Colonic mucosa (tissue), 4 donors: Measurements from ENCODE around the gene HOXB4. TPM values are rescaled to one million over a fixed set of nuclear protein-coding genes. Genes with fewer than 3 reads are reported as not detected.

Experiments
- DNase-seq: peaks from one replicate; pipeline ENCODE4 v3.0.0-alpha.2; 2020
- H3K27ac ChIP-seq: fragments of 200-600 bp; one replicate; pipeline ENCODE4 v1.8.0; 2021
- H3K27me3 ChIP-seq: fragments of 200-600 bp; one replicate; pipeline ENCODE4 v1.8.0; 2021
- H3K36me3 ChIP-seq: fragments of 200-600 bp; one replicate; pipeline ENCODE4 v1.8.0; 2021
- H3K4me1 ChIP-seq: fragments of 200-600 bp; one replicate; pipeline ENCODE4 v1.8.0; 2021; ENCODE audit warnings: mild to moderate bottlenecking
- H3K4me3 ChIP-seq: fragments of 200-600 bp; one replicate; pipeline ENCODE4 v1.8.0; 2021
- H3K9ac ChIP-seq, 2 donors: one replicate each; pipeline ENCODE4 v1.7.0; 2013; ENCODE audit warnings: control low read depth in 2 of 2, low read depth in 2 of 2, low read length in 2 of 2
- H3K9me3 ChIP-seq: fragments of 200-600 bp; one replicate; pipeline ENCODE4 v1.8.0; 2021
- intact Hi-C: fragments of 100-400 bp; cut with DNase I; formaldehyde crosslinking; loops from one replicate; pipeline ENCODE4 v1.14.1; 2022
- total RNA-seq, 2 donors: library from RNA; stranded (reverse); fragmentation: NEBNext Ultra II Directional in 1 of 2; extraction: Animal tissue kit (Norgen Biotek cat#: 25700) in 1 of 2; gene quantifications; one replicate each; pipeline ENCODE4 v1.2.1, GENCODE V29; 2021
- TF ChIP-seq, protein P1 (sequence below): fragments of 200-600 bp; IDR thresholded peaks from one replicate; pipeline ENCODE4 v1.8.0; 2022; ENCODE audit warnings: antibody characterized with exemption, mild to moderate bottlenecking
- donor health status: healthy.
- donor health status: DM: no; HTN: no; CAD: no.
- donor health status: DM: no; HTN: no; CAD: no.

The HOXB4 gene
- total RNA-seq, 2 donors from 2014 or later = 2.5 to 4.7 TPM

DNA sequence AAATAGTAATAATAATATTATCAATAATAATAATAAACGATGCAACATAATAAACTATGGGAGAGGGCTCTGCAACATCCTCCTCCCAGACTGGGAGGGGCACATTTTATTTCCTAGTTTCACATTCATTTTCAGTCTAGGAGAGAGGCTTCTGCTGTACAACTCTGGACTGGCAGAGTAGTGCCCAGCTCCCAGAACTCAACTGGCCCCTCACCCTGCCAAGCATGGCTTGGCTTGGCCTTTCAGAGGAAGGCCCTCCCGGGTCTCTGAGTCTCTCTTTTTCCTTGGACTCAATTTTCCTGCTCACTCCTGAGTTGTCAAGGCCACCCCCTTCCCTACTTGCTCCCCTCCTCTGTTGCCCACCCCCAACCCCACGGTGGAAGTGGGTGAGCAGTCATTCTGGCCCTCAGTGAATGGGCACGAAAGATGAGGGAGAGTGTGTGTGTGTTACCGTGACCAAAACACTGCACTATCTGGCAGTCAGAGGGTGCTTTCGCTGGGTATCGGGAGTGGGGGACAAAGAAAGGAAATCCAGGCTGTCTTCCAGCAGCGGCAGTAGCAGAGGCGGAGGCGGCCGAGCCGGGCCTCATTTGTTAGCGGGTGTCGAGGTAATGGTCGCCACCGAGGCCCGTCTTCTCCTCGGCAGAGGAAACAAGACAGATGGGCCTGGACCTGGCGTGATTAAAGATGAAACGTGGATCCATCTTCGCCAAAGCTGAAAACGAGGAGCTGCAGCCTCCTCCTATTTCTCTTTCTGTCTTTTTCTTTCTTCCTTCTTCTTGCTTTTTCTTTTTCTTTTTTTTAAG lies 2.3 kb downstream of the HOXB4 start:
- Histone ChIP-seq H3K9ac (peak overlapping the region; percentile 34 to 62), H3K4me1 (peaks cover 17% of the 10 kb centered on the region), H3K27ac (peak overlapping the region; percentile 70), H3K4me3 (peak overlapping the region; percentile 35), H3K9me3 (no peaks in the 10 kb centered on the region), H3K36me3 (no peaks in the 10 kb centered on the region), H3K27me3 (no peaks in the 10 kb centered on the region)
- intact Hi-C loops = no loop called here
- DNase-seq = no peak
- TF ChIP-seq, protein P1, sequence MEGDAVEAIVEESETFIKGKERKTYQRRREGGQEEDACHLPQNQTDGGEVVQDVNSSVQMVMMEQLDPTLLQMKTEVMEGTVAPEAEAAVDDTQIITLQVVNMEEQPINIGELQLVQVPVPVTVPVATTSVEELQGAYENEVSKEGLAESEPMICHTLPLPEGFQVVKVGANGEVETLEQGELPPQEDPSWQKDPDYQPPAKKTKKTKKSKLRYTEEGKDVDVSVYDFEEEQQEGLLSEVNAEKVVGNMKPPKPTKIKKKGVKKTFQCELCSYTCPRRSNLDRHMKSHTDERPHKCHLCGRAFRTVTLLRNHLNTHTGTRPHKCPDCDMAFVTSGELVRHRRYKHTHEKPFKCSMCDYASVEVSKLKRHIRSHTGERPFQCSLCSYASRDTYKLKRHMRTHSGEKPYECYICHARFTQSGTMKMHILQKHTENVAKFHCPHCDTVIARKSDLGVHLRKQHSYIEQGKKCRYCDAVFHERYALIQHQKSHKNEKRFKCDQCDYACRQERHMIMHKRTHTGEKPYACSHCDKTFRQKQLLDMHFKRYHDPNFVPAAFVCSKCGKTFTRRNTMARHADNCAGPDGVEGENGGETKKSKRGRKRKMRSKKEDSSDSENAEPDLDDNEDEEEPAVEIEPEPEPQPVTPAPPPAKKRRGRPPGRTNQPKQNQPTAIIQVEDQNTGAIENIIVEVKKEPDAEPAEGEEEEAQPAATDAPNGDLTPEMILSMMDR = no peak

DNA sequence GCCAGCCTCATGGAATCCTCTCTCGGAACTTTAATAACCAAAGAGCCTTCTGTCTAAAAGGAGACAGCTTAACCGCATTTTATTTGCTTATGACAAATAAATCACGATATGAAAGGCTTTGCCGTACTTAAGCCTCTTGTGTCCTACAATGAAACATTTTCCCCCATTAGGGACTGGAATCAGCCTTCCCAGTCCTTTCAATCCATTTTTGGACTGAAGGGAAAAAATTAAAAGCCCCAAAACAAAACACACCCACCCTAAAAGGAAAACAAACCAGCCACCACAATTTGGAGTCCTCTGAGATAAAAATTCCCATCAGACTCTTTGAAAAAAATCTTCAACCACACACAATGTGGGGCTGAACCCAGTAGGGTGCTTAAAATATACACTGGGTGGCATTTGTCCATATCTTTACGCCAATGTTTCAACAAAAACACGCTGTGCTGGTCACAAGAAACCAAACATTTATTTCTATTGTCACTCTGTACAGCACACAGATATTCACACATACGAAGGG lies 3.0 kb downstream of the HOXB4 start:
- no peaks in the 10 kb centered on the region for H3K9me3 ChIP-seq
- H3K9ac ChIP-seq = peak overlapping the region in 1 of 2 donors; percentile 37
- peak overlapping the region; percentile 70 for H3K27ac ChIP-seq
- intact Hi-C loops = no loop called here
- H3K36me3 ChIP-seq = no peaks in the 10 kb centered on the region
- no peak overlapping the region for H3K4me3 ChIP-seq
- H3K27me3 ChIP-seq = no peaks in the 10 kb centered on the region
- DNase-seq = no peak
- H3K4me1 ChIP-seq = peaks cover 16% of the 10 kb centered on the region
- TF ChIP-seq, protein P1 = no peak

DNA sequence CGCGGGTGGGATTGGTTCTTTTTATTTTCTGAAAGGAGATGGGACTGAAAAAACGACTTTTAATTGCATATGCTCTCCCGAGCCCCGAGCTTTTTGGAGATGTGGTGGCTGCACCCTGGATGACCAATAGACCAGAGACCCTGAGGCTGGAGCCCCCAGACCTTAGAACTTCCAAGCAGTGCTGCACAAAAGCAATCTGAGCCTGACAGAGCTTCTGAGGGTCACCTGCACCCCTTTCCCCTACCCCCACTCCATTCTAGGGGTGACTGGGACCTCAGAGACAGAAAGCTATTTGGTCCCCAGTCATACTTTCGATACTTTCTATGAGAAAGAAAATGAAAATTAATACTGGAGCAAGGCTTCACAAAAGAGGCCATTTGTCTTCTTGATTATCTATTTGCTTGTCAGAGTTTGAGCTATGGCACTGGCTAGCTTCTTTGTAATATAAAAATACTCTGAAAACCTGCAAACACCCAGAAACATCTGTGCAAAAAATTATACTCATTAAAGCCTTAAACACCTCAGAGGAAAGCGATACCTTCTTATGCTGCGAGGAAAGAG lies 3.6 kb downstream of the HOXB4 start:
- Histone ChIP-seq H3K4me1 (peaks cover 11% of the 10 kb centered on the region), H3K9me3 (no peaks in the 10 kb centered on the region), H3K36me3 (no peaks in the 10 kb centered on the region), H3K27ac (peak overlapping the region; percentile 70), H3K4me3 (no peak overlapping the region), H3K9ac (peak overlapping the region; percentile 24 to 52), H3K27me3 (no peaks in the 10 kb centered on the region)
- intact Hi-C loops = no loop called here
- DNase-seq = no peak
- TF ChIP-seq, protein P1 = no peak

DNA sequence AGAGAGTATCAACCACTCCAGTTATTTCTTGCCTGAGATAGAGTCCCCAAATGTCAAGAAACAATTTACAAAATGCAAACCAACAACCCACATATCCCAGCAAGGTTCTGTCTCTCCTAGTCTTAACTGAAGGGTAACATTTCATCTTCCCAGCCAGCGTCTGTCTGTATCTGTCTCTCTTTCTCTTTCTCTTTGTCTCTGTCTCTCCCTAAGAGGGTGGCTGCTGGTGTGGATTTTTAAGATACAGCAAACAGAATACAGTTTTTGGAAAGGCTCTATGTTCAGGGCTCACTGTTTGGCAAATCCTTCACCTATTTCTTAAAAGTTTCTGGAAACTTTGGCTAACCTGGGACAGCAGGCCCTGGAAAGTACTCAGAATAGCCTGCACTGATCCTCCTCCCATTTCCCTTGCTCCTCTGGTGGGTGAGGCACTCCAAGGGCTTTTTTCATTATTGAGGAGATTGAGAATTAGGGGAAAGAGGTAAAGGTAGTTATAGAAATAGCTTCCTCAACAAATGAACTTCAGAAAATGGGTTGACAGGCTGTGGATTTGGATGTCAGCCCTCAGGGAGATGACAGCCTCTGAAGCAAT lies 6.2 kb downstream of the HOXB4 start:
- intact Hi-C loops = no loop called here
- TF ChIP-seq, protein P1 = no peak
- Histone ChIP-seq H3K9ac (peak overlapping the region; percentile 55 to 68), H3K27ac (peak overlapping the region; percentile 70), H3K4me3 (no peak overlapping the region), H3K27me3 (no peaks in the 10 kb centered on the region), H3K4me1 (peaks cover 25% of the 10 kb centered on the region), H3K36me3 (no peaks in the 10 kb centered on the region), H3K9me3 (no peaks in the 10 kb centered on the region)
- DNase-seq = no peak

DNA sequence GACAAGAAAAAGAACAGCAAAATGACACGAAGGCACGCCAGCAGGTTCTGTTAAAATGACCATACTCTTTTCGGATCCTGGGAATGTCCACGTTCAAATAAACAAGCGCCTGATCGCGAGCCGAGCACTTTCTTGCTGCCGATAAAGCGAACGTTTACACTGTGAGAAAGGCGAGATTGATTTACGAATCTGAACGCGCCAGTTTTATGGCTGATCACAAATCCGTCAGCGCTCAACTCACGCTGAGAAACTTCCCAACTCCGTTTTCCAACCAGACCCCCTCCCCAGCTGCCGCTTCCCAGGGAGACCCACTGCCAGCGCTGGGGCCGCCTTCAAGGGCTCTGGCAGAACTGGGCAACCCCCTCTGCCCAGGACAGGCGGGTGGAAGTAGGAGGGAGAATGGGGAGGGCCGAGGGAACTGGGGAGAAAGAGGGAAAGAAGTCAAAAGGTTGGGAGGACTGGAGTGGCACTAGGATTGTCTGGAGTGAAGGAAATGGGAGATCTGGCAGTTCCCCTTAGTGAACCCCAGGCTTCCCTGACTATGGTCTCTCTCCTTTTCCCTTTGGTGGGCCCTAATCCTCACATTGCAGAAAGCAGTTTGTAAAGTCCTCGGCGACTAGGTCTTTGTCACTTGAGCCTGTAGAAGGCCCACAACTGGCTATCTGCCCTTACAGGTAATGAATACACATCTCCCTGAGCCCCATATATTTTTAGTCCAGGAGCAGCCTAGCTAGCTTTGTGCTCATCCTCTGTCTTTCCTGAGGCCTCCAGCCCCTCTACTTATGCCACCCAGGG lies 6.9 kb downstream of the HOXB4 start:
- Histone ChIP-seq H3K36me3 (no peaks in the 10 kb centered on the region), H3K9me3 (no peaks in the 10 kb centered on the region), H3K4me1 (peaks cover 30% of the 10 kb centered on the region), H3K27me3 (no peaks in the 10 kb centered on the region), H3K4me3 (no peak overlapping the region), H3K27ac (peak overlapping the region; percentile 70), H3K9ac (peak overlapping the region; percentile 55 to 69)
- DNase-seq = no peak
- intact Hi-C loops = no loop called here
- TF ChIP-seq, protein P1 = no peak
